Activated T-helper 1 cell treated with anti-CD3 and anti-CD28 coated beads, Interleukin-12 subunit alpha, Interleukin-12 subunit beta, Interleukin-2, Interleukin-4 antibody, amounts not matched to agents 30 ng/mL and 10 ng/mL and 1 ng/mL, durations not matched to agents 14 hours and 24 hours and 36 hours (primary cell): Measurements from ENCODE around the gene RUFY4. TPM values are rescaled to one million over a fixed set of nuclear protein-coding genes. Genes with fewer than 3 reads are reported as not detected.

Experiments used
- DNase-seq: peaks from one replicate; pipeline ENCODE4 v3.0.0; 2021; ENCODE audit warnings: low spot score
- H3K27ac Mint-ChIP-seq: one replicate; pipeline ENCODE4 v1.8.0; 2021; ENCODE audit warnings: mild to moderate bottlenecking, mixed read lengths
- H3K27me3 Mint-ChIP-seq: one replicate; pipeline ENCODE4 v1.8.0; 2022; ENCODE audit warnings: mild to moderate bottlenecking, moderate library complexity, mixed read lengths; ENCODE audit not compliant: insufficient read depth
- H3K36me3 Mint-ChIP-seq: one replicate; pipeline ENCODE4 v1.8.0; 2021; ENCODE audit warnings: low read depth, mixed read lengths
- H3K4me1 Mint-ChIP-seq: one replicate; pipeline ENCODE4 v1.8.0; 2021; ENCODE audit warnings: low read depth, mixed read lengths
- H3K4me3 Mint-ChIP-seq: one replicate; pipeline ENCODE4 v1.8.0; 2021; ENCODE audit warnings: mild to moderate bottlenecking, moderate library complexity, mixed read lengths
- H3K9me3 Mint-ChIP-seq: one replicate; pipeline ENCODE4 v1.8.0; 2021; ENCODE audit warnings: mixed read lengths
- intact Hi-C: fragments of 100-400 bp; cut with micrococcal nuclease; formaldehyde crosslinking; loops from one replicate; pipeline ENCODE4 v1.15.1; 2024
- total RNA-seq: library from RNA; stranded (reverse); gene quantifications from 2 replicates; pipeline ENCODE4 v1.2.3, GENCODE V29; 2022

Gene RUFY4
- total RNA-seq, 1 donor from 2014 or later = 0.67 TPM

DNA sequence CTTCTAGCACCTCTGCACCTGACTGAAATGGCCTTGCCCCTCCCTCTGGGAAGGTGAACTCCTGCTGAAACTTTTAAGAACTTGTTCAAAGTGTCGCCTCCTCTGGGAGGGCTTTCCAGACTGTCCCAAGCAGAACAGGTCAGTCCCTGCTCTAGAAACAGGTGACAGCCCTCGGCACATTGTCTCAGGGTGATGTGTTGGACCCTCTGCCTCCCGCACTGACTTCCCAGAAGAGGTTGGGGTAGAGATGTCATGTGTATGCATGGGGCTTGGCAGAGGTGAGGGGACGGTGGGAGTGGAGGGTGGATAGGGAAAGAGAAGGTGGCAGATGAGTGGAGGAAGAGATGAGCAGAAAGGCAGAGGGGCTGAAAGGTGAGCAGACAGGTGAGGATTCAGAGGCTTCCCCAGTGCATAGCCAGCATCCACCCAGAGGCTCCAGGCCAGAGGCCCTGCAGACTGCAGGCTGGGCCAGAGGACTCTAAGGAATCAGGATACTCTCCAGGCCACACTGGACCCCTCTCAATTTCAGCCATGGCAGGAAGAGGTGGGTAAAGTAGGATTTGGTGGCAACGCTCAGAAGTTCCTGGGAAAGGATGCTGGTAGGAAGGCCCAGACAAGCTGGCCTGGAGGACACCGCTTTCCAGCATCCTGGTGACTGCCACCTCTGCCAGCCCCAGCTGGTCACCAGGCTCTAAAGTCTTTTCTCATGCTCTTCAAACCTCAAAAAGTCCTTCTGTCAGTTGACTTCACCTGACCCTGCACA lies 41.4 kb upstream of the RUFY4 start:
- Mint-ChIP-seq H3K4me1 (no peaks in the 10 kb centered on the region), H3K36me3 (no peaks in the 10 kb centered on the region), H3K4me3 (no peak overlapping the region), H3K27me3 (peaks cover 2% of the 10 kb centered on the region), H3K27ac (no peak overlapping the region), H3K9me3 (no peaks in the 10 kb centered on the region)
- no peak for DNase-seq
- intact Hi-C loops = no loop called here

DNA sequence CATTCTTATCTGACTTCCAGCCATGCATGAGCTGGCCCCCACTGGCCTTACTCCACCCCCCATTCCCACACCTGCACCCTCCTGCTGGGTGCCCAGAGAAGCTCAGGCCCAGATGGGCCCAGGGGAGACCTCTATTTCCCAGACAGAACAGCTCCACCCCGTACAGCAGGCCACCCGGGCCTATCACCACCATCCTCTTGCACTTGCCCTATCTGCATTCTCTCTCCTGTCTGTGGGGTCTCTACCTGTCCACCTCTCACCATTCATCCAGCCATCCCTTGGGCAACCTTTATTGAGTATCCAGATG lies 40.9 kb upstream of the RUFY4 start:
- peaks cover 2% of the 10 kb centered on the region for H3K27me3 Mint-ChIP-seq
- DNase-seq = no peak
- H3K4me3 Mint-ChIP-seq = no peak overlapping the region
- H3K9me3 Mint-ChIP-seq = no peaks in the 10 kb centered on the region
- no peaks in the 10 kb centered on the region for H3K4me1 Mint-ChIP-seq
- H3K27ac Mint-ChIP-seq = no peak overlapping the region
- H3K36me3 Mint-ChIP-seq = no peaks in the 10 kb centered on the region
- intact Hi-C loops = no loop called here

DNA sequence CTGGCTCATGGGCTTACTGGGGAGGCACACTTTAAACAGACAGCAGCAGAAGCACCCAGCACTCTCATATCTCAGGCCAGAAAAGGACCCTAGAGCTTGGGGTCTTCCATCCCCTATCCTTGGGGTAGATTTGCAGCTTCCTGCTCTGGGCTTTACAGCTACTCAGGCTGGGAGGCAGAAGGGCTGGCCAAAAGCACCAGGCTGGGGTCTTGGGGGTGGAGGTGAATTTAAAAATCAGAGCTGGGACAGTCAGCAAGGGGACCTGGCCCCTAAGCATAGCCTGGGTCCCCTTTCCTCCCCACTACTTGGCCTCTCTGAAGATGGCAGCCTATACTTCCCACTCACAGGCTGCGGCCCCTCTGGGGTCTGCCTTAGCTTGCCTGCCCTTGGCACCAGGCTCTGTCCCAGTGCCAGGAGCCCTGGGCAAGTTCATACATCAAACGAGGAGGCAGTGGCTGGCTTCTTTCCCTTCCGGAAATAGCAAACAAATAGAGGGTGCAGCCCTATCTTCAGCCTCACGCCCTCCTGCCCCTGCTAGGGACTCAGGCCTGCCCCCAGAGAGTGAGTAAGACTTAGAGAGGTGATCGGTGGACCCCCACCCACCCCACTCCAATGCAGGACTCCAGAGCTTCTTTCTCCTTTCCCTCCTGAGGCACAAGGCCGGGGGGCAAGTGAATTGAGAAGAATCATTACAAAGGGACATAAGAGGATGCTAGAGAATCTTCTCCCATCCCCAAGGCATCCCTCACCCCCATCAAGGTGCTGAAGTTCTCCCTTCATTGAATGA lies 40.3 kb upstream of the RUFY4 start:
- H3K4me3 Mint-ChIP-seq = no peak overlapping the region
- H3K9me3 Mint-ChIP-seq = no peaks in the 10 kb centered on the region
- H3K27me3 Mint-ChIP-seq = peaks cover 2% of the 10 kb centered on the region
- no peak for DNase-seq
- no peak overlapping the region for H3K27ac Mint-ChIP-seq
- no peaks in the 10 kb centered on the region for H3K36me3 Mint-ChIP-seq
- intact Hi-C loops = no loop called here
- no peaks in the 10 kb centered on the region for H3K4me1 Mint-ChIP-seq

DNA sequence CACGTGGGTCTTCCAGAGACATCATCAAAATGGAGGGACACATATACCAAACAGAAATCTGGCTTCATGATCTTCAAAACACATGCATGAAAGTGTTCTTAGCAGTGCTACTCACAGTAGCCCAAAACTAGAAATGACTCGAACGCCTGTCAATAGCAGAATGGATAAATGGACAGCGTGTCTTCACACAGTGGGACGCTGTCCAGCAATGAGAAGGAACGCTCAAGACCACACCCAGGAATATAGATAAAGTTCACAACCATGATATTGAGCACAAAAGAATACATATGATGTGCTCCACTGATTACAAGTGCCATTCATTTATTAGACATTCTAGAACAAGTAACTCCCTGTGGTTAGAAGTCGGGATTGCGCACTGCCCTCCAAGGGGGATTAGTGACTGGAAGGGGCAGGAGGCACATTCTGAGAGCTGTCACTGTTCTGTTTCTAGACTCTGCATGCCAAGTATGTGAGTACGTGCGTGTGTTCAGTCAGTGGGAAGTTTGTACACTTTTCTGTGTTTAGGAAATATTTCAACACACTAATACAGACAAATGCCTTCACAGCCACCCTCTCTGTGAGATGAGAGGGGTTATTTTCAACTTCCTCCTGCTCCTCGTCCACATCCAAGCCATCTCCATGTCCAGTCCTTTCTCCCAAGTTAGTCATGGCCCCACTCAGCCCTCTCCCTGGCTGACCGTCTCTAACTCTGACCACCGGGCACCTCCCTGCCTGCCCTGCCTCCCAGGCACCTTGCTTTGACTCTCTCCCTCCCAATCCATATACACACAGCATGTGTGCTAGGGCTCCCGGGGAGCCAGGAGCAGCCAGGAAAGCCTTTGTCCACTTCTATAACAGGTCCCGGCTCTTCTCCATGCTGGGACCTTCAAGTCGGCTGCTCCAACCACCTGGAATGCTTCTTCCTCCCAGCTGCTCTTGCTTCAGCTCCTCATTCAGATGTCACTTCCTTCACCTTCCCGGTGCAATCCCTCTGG lies 39.4 kb upstream of the RUFY4 start:
- DNase-seq = no peak
- Mint-ChIP-seq H3K9me3 (no peaks in the 10 kb centered on the region), H3K27ac (no peak overlapping the region), H3K4me3 (no peak overlapping the region), H3K27me3 (peaks cover 2% of the 10 kb centered on the region), H3K36me3 (no peaks in the 10 kb centered on the region), H3K4me1 (no peaks in the 10 kb centered on the region)
- intact Hi-C loops = loop anchor here (5.0 kb wide), 1 partner anchor 142 kb away; no protein-coding TSS in a partner anchor

- H3K4me1 Mint-ChIP-seq = no peaks in the 10 kb centered on the region
- no peaks in the 10 kb centered on the region for H3K36me3 Mint-ChIP-seq
- H3K4me3 Mint-ChIP-seq = no peak overlapping the region
- peaks cover 2% of the 10 kb centered on the region for H3K27me3 Mint-ChIP-seq
- no peaks in the 10 kb centered on the region for H3K9me3 Mint-ChIP-seq
- intact Hi-C loops = loop anchor here (5.0 kb wide), 1 partner anchor 143 kb away; no protein-coding TSS in a partner anchor
- DNase-seq = no peak
- no peak overlapping the region for H3K27ac Mint-ChIP-seq
Observed at GRCh38 chr2:218030409-218031195, 38.5 kb upstream of the RUFY4 start.

- no peak overlapping the region for H3K4me3 Mint-ChIP-seq
- no peak overlapping the region for H3K27ac Mint-ChIP-seq
- no peaks in the 10 kb centered on the region for H3K27me3 Mint-ChIP-seq
- DNase-seq = no peak
- H3K4me1 Mint-ChIP-seq = no peaks in the 10 kb centered on the region
- no peaks in the 10 kb centered on the region for H3K36me3 Mint-ChIP-seq
- no peaks in the 10 kb centered on the region for H3K9me3 Mint-ChIP-seq
- intact Hi-C loops = loop anchor here (5.0 kb wide), 1 partner anchor 144 kb away; no protein-coding TSS in a partner anchor
Observed at GRCh38 chr2:218031261-218031660, 37.8 kb upstream of the RUFY4 start.

GRCh38 chr2:218031771-218032257 lies 37.2 kb upstream of the RUFY4 start:
- Mint-ChIP-seq H3K36me3 (no peaks in the 10 kb centered on the region), H3K4me1 (no peaks in the 10 kb centered on the region), H3K4me3 (no peak overlapping the region), H3K27ac (peak overlapping the region; percentile 14), H3K27me3 (no peaks in the 10 kb centered on the region), H3K9me3 (no peaks in the 10 kb centered on the region)
- no peak for DNase-seq
- intact Hi-C loops = loop anchor here (5.0 kb wide), 1 partner anchor 145 kb away; no protein-coding TSS in a partner anchor

DNA sequence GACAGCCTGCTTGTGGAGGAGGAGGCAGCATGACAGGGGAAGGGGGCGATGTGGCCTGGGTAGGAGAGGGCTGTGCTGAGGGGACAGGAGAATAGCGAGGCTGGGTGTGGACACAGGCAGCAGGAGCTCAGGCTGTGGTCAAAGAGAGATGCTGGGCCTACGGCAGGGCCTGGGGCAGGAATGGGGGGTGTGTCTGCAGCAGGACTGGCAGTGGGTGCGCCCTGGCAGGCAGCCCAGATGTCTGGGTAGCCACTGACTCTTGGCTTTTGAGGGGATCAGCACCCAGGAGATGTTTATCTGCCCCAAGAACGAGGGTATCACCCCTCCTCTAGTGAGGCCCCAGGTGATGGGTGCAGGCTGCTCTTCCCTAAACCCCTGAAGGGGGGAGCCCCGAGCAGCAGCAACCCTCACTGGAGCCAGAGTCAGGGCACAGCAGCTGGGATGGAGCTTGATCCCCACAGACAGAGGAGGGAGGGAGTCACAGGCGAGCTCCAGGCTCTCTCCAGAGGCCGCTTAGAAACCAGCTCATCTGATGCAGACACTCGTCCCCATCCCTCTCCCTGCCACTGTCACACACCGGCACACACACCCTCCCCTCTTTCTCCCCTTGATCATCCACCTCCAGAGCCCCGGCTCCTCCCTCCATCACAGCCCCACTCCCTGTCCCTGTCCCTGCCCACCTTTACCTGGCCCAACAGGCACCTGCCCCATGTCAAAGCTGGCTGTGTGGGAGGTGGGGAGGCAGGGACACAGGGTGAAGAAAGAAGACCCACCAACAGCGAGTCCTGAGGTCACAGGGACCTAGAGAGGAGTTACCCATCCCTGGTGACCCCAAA lies 36.5 kb upstream of the RUFY4 start:
- DNase-seq = no peak
- no peaks in the 10 kb centered on the region for H3K9me3 Mint-ChIP-seq
- H3K4me3 Mint-ChIP-seq = no peak overlapping the region
- no peaks in the 10 kb centered on the region for H3K36me3 Mint-ChIP-seq
- intact Hi-C loops = loop anchor here (5.0 kb wide), 1 partner anchor 145 kb away; no protein-coding TSS in a partner anchor
- H3K27ac Mint-ChIP-seq = no peak overlapping the region
- no peaks in the 10 kb centered on the region for H3K4me1 Mint-ChIP-seq
- H3K27me3 Mint-ChIP-seq = no peaks in the 10 kb centered on the region

DNA sequence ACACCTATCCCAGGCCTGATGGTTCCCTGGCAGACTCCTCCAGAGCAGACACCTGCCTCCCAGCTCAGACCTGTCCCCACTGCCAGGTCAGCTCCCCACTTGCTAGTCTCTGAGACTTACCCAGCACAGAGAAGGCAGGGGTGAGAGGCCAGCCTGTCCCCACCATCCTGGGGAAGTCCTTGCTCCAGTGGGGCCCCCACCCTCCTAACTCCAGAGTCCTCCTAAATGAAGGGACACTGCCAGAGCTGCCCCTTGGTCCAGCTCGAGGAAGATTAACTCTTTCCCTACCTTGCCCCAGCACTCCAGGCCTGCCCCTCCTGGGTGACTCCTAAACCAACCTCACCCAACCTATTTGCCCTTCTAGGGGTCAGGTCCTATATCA lies 35.9 kb upstream of the RUFY4 start:
- DNase-seq = no peak
- Mint-ChIP-seq H3K4me1 (no peaks in the 10 kb centered on the region), H3K27ac (no peak overlapping the region), H3K9me3 (no peaks in the 10 kb centered on the region), H3K27me3 (no peaks in the 10 kb centered on the region), H3K36me3 (no peaks in the 10 kb centered on the region), H3K4me3 (no peak overlapping the region)
- intact Hi-C loops = loop anchor here (5.0 kb wide), 1 partner anchor 146 kb away; no protein-coding TSS in a partner anchor

GRCh38 chr2:218033590-218034496 lies 35.2 kb upstream of the RUFY4 start:
- H3K4me1 Mint-ChIP-seq = peaks cover 3% of the 10 kb centered on the region
- H3K27me3 Mint-ChIP-seq = peaks cover 2% of the 10 kb centered on the region
- H3K9me3 Mint-ChIP-seq = no peaks in the 10 kb centered on the region
- H3K36me3 Mint-ChIP-seq = no peaks in the 10 kb centered on the region
- no peak overlapping the region for H3K27ac Mint-ChIP-seq
- no peak for DNase-seq
- H3K4me3 Mint-ChIP-seq = peak overlapping the region; percentile 53
- intact Hi-C loops = loop anchor here (1.0 to 5.0 kb wide), 4 partner anchors 35 to 249 kb away; partner anchors contain the start of gene RUFY4
